ENCODE results near the gene MAEL. TPM values are rescaled to one million over a fixed set of nuclear protein-coding genes. Genes with fewer than 3 reads are reported as not detected.
"Not testable (repeated sequence)": the region's sequence is repeated elsewhere in the genome, so short reads cannot be mapped to it uniquely, and the experiment has no call there.

The MAEL gene
- total RNA-seq, 1 donor from 2014 or later: not detected

DNA sequence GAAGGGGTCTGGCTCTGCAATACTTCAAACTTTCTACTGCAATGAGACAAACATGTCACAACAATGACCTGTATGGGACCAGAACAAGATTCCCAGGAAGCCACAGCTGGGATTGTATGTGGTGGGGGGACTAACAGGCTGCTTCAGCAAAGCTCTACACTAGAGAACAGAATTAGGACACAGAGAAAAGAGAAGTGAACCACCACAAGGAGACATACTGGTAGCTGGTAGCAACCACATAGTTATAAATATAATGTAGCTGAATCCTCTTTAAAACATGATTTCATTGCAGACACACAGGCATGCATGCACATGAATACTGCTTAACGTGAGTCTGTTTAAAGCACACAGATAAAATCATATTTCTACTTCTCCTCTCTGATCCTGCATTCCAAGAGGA is 10.3 kb upstream of the MAEL start:
- DNase-seq: no peak

- DNase-seq: no peak
Observed at GRCh38 chr1:166980383-166980782, 8.7 kb upstream of the MAEL start.

GRCh38 chr1:166980818-166981217 is 8.3 kb upstream of the MAEL start:
- DNase-seq: no peak

DNA sequence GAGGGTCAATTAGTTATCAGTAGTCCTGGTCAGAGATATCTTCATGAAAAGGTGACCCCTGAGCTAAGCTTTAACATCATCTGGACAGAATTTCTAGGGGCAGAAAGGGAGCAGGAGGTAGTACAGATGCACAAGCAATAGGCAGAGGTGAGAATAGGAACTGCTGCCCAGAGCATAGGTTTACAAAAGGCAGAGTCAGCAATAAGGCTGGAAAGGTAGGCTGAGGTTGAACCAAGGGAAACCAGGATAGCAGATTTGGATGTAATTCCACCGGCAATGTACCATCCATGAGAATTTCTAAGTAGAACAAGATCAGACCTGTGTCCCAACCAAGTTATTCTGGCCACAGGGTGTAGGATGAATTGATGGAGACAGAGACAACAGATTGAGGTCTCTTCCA is 7.5 kb upstream of the MAEL start:
- no peak for DNase-seq

- DNase-seq: no peak
Observed at GRCh38 chr1:166999075-166999474, 10.0 kb downstream of the MAEL start.

DNA sequence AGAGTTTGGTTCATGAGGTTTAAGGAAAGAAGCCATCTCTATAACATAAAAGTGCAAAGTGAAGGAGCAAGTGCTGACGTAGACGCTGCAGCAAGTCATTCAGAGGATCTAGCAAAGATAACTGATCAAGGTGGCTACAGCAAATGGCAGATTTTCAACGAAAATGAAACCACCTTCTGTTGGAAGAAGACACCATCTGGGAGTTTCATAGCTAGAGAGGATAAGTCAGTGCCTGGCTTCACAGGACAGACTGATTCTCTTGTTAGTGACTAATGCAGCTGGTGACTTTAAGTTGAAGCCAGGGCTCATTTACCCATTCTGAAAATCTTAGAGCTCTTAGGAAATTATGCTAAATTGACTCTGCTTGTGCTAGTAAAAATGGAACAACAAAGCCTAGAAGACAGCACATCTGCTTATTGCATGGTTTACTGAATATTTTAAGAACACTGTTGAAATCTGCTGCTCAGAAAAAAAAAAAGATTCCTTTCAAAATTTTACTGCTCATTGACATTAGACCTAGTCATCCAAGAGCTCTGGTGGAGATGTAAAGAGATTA is 10.5 kb downstream of the MAEL start:
- no peak for DNase-seq

- no peak for DNase-seq
Observed at GRCh38 chr1:167000546-167000945, 11.5 kb downstream of the MAEL start.

DNA sequence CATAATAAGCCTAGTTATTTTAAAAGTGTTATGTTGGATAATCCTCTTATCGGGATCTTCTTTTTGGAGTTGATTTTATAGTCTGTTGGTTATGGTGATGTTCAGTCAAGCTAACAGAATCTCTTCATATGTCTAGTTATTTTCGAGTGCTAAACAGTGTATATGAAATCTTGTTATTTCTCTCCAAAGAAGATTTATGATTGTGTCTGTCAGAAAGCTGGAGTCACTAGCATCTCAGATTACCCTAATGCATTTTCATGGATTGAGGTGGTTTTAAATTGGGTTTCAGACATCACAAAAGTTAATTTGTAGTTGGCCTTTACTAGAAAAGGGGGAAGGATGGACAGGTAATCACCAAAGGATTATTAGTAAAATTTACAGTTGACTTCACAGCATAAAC is 13.3 kb downstream of the MAEL start:
- DNase-seq: no peak

GRCh38 chr1:167003711-167004110 is 14.6 kb downstream of the MAEL start:
- DNase-seq: no peak

- no peak for DNase-seq
Observed at GRCh38 chr1:167011560-167012191, 22.6 kb downstream of the MAEL start.

- no peak for DNase-seq
Observed at GRCh38 chr1:167012570-167012969, 23.5 kb downstream of the MAEL start.

DNA sequence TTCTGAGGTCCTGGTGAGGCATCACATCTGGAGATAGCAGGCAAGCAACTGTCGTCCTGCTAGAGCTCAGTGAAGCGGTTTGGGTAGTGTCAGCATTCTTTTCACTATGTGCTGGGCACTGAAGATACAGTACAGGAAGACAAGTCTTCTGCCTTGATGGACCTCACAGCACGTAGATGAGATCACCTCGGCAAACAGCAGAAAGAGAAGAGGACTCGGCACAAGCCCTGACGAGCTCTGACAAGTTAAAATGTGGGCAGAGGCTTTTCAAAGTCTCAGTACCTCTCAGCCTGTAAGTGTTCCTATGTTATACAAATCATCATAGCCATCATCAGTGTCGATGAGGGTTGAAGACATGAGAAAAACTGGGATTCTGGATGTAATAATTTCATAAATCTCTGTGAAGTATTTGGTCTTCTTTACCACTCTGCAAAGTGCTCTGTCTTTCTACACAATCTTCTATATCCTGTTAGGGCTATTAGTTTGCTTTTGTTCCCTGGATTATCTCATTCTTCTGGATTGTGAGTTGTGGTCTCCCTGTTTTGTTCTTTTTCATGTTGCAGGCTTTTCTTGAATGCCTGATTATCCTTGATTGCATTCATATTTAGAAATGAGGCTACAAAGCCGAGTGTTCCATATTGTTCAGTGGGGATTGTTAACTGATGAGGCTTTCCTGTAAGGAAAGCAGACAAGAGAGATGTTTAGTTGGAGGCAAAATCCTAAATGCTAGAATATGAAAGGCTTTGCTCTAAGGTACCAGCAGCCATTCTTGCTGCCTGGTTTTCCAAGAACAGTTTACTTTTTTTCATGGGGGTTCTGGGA is 24.2 kb downstream of the MAEL start:
- DNase-seq: peak; percentile 43

GRCh38 chr1:167016100-167016750 is 27.1 kb downstream of the MAEL start:
- DNase-seq: no peak

DNA sequence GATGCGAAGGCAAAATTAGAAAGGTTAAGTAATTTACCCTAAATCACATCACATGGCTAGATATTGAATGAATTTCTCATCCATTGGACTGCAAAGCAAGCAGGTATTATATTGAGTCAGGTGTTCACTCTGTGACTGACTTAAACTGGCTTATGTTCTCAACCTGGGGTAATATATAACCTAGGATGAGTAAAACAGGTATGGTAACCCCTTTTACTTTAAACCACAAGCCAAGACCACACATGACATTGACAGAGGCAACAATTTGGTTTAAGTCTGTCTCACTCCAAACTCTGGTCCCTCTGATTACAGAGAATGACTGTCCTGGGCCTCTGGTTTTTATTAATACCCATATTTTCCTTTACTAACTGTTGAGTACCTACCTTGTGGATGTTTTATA is 33.3 kb downstream of the MAEL start:
- DNase-seq: no peak

GRCh38 chr1:167029553-167029952 is 40.5 kb downstream of the MAEL start:
- not testable (repeated sequence) for DNase-seq

- no peak for DNase-seq
Observed at GRCh38 chr1:167033646-167034045, 44.6 kb downstream of the MAEL start.

DNA sequence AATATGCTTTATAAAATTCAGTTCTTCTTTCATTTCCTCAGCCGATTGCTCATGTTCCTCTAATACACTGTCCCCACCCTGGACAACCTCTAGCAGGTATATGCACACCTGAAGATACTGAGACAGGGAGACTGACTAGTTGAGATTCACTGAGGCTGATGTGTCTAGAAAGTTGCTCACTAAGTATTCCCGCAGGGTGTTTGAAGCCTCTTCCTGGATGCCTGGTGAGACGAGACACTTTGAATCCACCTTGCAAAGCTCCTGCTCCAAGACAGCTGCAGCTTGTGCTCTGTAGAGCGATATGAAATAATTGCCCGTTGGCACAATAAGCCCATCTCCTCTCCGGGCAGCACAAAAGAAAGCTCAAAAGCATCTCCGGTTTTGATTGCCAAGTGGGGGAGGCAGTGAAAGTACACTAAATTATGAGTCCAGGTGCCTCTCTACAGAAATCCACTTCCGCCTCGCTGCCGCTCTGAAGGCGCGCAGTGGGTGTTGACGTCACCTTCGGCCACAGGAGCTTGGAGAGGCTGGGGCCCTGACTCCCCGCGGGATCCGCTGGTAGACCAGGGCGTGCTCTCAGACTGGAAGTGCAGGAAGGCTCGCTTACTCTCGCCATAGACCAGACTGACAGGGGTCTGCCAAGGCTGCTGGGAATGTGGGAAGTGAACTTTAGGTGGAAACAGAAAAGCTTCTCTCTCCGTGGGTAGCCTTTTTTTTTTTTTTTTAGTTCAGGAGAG is 54.8 kb downstream of the MAEL start:
- peak; percentile 76 for DNase-seq

GRCh38 chr1:167051907-167052306 is 62.8 kb downstream of the MAEL start:
- no peak for DNase-seq

DNA sequence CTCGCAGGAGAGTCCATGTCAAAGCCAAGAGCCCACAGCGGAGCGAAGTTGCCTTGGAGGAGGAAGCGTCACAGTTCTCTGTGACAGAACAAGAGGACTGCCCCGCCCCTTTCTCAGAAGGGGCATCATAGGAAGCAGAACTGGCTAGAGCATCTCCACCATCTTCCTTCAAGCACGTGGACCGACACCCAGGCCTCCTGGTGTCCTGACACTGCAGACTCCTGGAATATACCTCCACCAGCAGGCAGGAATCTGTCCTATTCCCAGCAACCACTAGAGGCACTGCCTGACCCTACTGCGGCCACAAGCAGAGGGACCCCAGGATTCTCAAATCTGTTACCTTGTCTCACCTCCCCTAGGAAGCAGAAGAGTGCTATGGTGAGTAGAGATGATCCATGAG is 63.3 kb downstream of the MAEL start:
- DNase-seq: no peak

DNA sequence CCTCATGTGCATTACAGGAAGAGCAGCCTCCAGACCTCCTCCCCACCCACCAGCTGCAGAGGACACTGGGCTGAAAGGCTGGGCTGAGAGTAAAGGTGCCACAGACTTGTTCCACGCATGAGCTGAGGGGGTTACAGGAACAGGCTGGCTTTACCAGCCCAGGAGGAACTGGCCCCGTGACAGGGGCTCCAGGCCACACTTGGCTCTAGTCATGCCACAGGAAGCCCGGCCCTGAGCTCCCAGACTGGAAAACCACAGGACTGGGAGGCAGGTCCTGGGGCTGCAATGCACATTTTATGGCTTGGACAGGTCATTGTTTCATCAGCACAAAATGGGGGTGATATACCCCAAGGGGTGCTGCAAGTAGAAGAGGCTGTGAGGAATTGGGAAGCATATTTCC is 65.5 kb downstream of the MAEL start:
- no peak for DNase-seq

GRCh38 chr1:167054946-167055630 is 66.0 kb downstream of the MAEL start:
- DNase-seq: no peak
